Measurements from ENCODE around the gene S100A2. TPM values are rescaled to one million over a fixed set of nuclear protein-coding genes. Genes with fewer than 3 reads are reported as not detected.

The S100A2 gene
- total RNA-seq, 4 donors from 2014 or later: 2.3 to 12.6 (median 4.2) TPM; not detected in 1

DNA sequence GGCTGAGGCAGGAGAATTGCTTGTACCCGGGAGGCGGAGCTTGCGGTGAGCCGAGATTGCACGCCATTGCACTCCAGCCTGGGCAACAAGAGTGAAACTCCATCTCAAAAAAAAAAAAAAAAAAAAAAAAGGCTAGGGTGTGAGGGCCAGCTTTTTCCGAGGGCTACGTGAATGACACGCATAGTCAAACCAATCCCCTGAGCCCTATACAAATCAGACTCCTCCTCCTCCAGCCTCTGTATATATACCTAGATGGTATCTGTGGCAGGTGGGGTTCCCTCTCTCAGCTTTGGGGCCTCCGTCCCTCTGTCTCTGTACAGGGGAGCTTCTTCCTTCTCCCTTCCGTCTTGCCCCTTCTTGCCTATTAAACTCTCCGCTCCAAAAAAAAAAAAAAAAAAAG lies 40.5 kb upstream of the S100A2 start:
- H3K27ac ChIP-seq: peak overlapping the region in 1 of 4 donors; percentile 99
- no peak for TF ChIP-seq CTCF (IDR thresholded peaks at IDR 0.05)
- no peak for TF ChIP-seq POLR2A (IDR thresholded peaks at IDR 0.05)
- TF ChIP-seq EP300 (IDR thresholded peaks at IDR 0.05): no peak
- no peak overlapping the region for H3K4me3 ChIP-seq
- H3K27me3 ChIP-seq: no peaks in the 10 kb centered on the region
- H3K4me1 ChIP-seq: peaks cover 0 to 45% (median 32%) of the 10 kb centered on the region in 4 donors
- DNase-seq (ENCODE audit: low spot score in 2 of 2): no peak
- no peaks in the 10 kb centered on the region for H3K9me3 ChIP-seq
- 87 to 94% methylated on average over 11 of the region's 11 CpGs for WGBS, 2 donors
- peaks cover 0 to 27% (median 0%) of the 10 kb centered on the region in 3 donors for H3K36me3 ChIP-seq

- WGBS, 2 donors: 77 to 85% methylated on average over 6 of the region's 6 CpGs
- TF ChIP-seq CTCF (IDR thresholded peaks at IDR 0.05) (no peak), EP300 (IDR thresholded peaks at IDR 0.05) (no peak), POLR2A (IDR thresholded peaks at IDR 0.05) (no peak)
- no peak overlapping the region for H3K4me3 ChIP-seq
- no peak for DNase-seq (ENCODE audit: low spot score in 2 of 2)
- H3K9me3 ChIP-seq: no peaks in the 10 kb centered on the region
- peaks cover 0 to 27% (median 0%) of the 10 kb centered on the region in 3 donors for H3K36me3 ChIP-seq
- H3K27ac ChIP-seq: no peak overlapping the region
- no peaks in the 10 kb centered on the region for H3K27me3 ChIP-seq
- H3K4me1 ChIP-seq: peaks cover 0 to 17% (median 4%) of the 10 kb centered on the region in 4 donors
These were observed 37.1 kb upstream of the S100A2 start for GRCh38 chr1:153602749-153603148.

- DNase-seq (ENCODE audit: low spot score in 2 of 2): no peak
These were observed 34.2 kb upstream of the S100A2 start for GRCh38 chr1:153599847-153600246.

DNA sequence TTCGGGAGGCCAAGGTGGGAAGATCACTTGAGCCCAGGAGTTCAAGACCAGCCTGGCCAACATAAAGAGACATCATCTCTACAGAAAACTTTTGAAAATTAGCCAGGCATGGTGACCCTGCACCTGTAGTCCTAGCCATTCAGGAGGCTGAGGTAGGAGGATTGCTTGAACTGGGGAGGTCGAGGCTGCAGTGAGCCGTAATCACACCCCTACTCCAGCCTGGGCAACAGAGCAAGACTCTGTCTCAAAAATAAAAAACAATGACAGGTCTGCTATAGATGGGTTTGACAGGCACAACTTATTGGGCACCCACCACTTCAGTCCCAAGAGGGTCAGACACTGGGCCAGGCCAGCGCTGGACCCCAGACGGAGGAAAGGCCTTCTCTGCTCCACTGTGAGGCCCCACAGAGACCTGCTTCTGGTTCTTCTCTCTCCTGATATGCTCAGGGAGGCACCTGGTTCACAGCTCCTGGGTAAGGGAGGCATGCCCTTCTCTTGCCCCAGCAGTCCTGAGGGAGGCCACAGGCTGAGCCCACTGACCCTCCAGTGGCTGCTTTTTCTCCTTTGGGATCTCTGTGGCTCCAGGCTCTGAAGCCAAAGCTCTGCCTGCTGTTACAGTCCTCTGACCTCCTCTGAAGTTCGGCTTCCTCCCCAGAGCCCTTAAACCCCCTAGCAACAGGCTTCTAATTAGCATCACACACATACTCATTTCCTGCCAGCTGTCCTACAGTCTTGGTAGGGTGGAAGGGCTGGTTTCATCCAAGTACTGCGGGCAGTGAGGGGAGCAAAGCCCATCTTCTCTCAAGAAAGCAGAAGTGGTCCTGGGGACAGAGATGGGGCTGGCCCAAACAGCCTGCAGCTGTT lies 32.9 kb upstream of the S100A2 start:
- H3K4me1 ChIP-seq: peaks cover 0 to 6% (median 0%) of the 10 kb centered on the region in 4 donors
- peak overlapping the region in 2 of 4 donors; percentile 48 to 54 for H3K27ac ChIP-seq
- 71 to 73% methylated on average over 5 to 7 of the region's 7 CpGs for WGBS, 2 donors
- H3K9me3 ChIP-seq: no peaks in the 10 kb centered on the region
- DNase-seq (ENCODE audit: low spot score in 2 of 2): no peak
- H3K36me3 ChIP-seq: no peaks in the 10 kb centered on the region
- TF ChIP-seq CTCF (IDR thresholded peaks at IDR 0.05) (no peak), POLR2A (IDR thresholded peaks at IDR 0.05) (no peak), EP300 (IDR thresholded peaks at IDR 0.05) (peak in 1 of 2 donors; percentile 9)
- no peak overlapping the region for H3K4me3 ChIP-seq
- no peaks in the 10 kb centered on the region for H3K27me3 ChIP-seq

More at GRCh38 chr1:153599847-153600246, 34.2 kb upstream of the S100A2 start:
- Histone ChIP-seq H3K4me3 (no peak overlapping the region), H3K36me3 (no peaks in the 10 kb centered on the region), H3K4me1 (peaks cover 0 to 6% (median 0%) of the 10 kb centered on the region in 4 donors), H3K27me3 (no peaks in the 10 kb centered on the region), H3K9me3 (no peaks in the 10 kb centered on the region), H3K27ac (no peak overlapping the region)
- no peak for TF ChIP-seq EP300 (IDR thresholded peaks at IDR 0.05)
- TF ChIP-seq CTCF (IDR thresholded peaks at IDR 0.05): no peak
- no peak for TF ChIP-seq POLR2A (IDR thresholded peaks at IDR 0.05)
- whole genome bisulfite sequencing, 2 donors: 90 to 92% methylated on average over 7 of the region's 7 CpGs

GRCh38 chr1:153597206-153597605 lies 31.6 kb upstream of the S100A2 start:
- TF ChIP-seq EP300 (IDR thresholded peaks at IDR 0.05) (no peak), CTCF (IDR thresholded peaks at IDR 0.05) (no peak), POLR2A (IDR thresholded peaks at IDR 0.05) (no peak)
- Histone ChIP-seq H3K27me3 (no peaks in the 10 kb centered on the region), H3K36me3 (no peaks in the 10 kb centered on the region), H3K4me1 (peaks cover 0 to 17% (median 2%) of the 10 kb centered on the region in 4 donors), H3K27ac (no peak overlapping the region), H3K9me3 (no peaks in the 10 kb centered on the region), H3K4me3 (no peak overlapping the region)
- DNase-seq (ENCODE audit: low spot score in 2 of 2): no peak
- WGBS, 2 donors: 86% methylated on average over 6 of the region's 6 CpGs

Measured in tibial nerve (tissue), 4 donors.